ENCODE measurements around the gene GIMAP2. TPM values are rescaled to one million over a fixed set of nuclear protein-coding genes. Genes with fewer than 3 reads are reported as not detected.

GIMAP2 gene
- total RNA-seq, 1 experiment from 2014 or later: not detected

DNA sequence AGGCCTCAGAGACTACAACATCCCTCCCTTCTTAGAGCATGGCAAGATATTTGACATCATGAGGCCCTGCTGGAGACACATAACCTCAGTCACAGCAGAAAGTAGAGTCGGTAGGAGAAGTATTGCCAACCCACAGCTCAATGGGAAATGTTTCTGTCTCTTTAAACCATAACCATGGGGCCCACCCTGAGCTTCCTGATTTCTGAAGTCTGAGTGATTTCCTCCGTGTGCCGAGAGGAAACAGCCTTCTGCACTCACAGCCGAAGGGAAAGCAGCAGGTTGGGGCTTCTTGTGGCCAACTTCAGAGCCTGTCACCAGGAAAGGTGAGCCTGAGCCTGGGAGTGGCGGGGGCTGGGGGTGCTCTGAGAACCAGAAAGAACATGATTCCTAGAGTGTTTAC is 30.9 kb downstream of the GIMAP2 start, which contains the start of gene GIMAP1:
Gene GIMAP1, plus strand, starts transcription at position 246 of the 400 bp plus-strand sequence. CDS start 2,435 bp downstream, outside the sequence.
- H3K4me1 ChIP-seq (ENCODE audit: insufficient read depth, low read length): no peaks in the 10 kb centered on the region
- peaks cover 2% of the 10 kb centered on the region; the same call in 1 of the 2 replicates for H3K27me3 ChIP-seq (ENCODE audit: insufficient read depth, low read length)
- H2BK15ac ChIP-seq (ENCODE audit: low read depth, low read length): no peak within 1 kb of the TSS
- H3K56ac ChIP-seq (ENCODE audit: insufficient read length, low read depth, low read length): no peak within 1 kb of the TSS
- no peak within 1 kb of the TSS for H4K5ac ChIP-seq (ENCODE audit: insufficient read length, low read depth, low read length)
- Mint-ChIP-seq H3K36me3 (ENCODE audit: insufficient read depth in 1 of 3, low read depth in 3 of 3) (no peaks in the 10 kb centered on the region; a peak in 1 of 7 replicates), H3K27ac (no peak within 1 kb of the TSS), H3K4me1 (no peaks in the 10 kb centered on the region), H3K9me3 (peaks cover 15 to 32% of the 10 kb centered on the region in 2 experiments), H3K27me3 (ENCODE audit: low read depth) (peaks cover 91% of the 10 kb centered on the region), H3K4me3 (no peak within 1 kb of the TSS)
- no peaks in the 10 kb centered on the region for H4K20me1 ChIP-seq (ENCODE audit: control insufficient read depth, insufficient read depth, insufficient read length)
- H2BK12ac ChIP-seq (ENCODE audit: insufficient read length, low read depth, low read length): no peak within 1 kb of the TSS
- no peak within 1 kb of the TSS for H3K9ac ChIP-seq (ENCODE audit: extremely low read depth, insufficient read length, low read length)
- H3K14ac ChIP-seq (ENCODE audit: insufficient read depth, low read length): no peak within 1 kb of the TSS
- H3K18ac ChIP-seq (ENCODE audit: insufficient read length, low read depth, low read length): no peak within 1 kb of the TSS
- H3K4me2 ChIP-seq (ENCODE audit: insufficient read depth, insufficient read length, low read length): no peak within 1 kb of the TSS
- TF ChIP-seq, protein P1, sequence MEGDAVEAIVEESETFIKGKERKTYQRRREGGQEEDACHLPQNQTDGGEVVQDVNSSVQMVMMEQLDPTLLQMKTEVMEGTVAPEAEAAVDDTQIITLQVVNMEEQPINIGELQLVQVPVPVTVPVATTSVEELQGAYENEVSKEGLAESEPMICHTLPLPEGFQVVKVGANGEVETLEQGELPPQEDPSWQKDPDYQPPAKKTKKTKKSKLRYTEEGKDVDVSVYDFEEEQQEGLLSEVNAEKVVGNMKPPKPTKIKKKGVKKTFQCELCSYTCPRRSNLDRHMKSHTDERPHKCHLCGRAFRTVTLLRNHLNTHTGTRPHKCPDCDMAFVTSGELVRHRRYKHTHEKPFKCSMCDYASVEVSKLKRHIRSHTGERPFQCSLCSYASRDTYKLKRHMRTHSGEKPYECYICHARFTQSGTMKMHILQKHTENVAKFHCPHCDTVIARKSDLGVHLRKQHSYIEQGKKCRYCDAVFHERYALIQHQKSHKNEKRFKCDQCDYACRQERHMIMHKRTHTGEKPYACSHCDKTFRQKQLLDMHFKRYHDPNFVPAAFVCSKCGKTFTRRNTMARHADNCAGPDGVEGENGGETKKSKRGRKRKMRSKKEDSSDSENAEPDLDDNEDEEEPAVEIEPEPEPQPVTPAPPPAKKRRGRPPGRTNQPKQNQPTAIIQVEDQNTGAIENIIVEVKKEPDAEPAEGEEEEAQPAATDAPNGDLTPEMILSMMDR (conservative IDR thresholded peaks at IDR 0.05): no peak
- no peaks in the 10 kb centered on the region for H3K79me1 ChIP-seq (ENCODE audit: insufficient read depth, low read depth, low read length, poor library complexity, severe bottlenecking)
- H4K8ac ChIP-seq (replicated peaks; ENCODE audit: insufficient read length, low read depth, low read length): no peak within 1 kb of the TSS
- H2AK5ac ChIP-seq (ENCODE audit: insufficient read length, low read length): no peak within 1 kb of the TSS
- no CpG with 5 or more reads among the region's 5 CpGs for WGBS (ENCODE audit: extremely low coverage, insufficient read length, low lambda C conversion rate)
- H2BK120ac ChIP-seq (ENCODE audit: low read depth, low read length, poor library complexity, severe bottlenecking): no peak within 1 kb of the TSS
- H2BK5ac ChIP-seq (ENCODE audit: insufficient read length, low read length): no peak within 1 kb of the TSS
- no peak within 1 kb of the TSS for H3K27ac ChIP-seq (ENCODE audit: insufficient read length, low read depth, low read length)
- no peaks in the 10 kb centered on the region for H3K9me3 ChIP-seq (ENCODE audit: control insufficient read depth, low read depth, low read length)
- H3K4ac ChIP-seq (ENCODE audit: low read depth, low read length): no peak within 1 kb of the TSS
- H4K91ac ChIP-seq (ENCODE audit: insufficient read length, low read depth, low read length): no peak within 1 kb of the TSS
- H3T11ph ChIP-seq (ENCODE audit: low read length): no peak within 1 kb of the TSS
- no peak within 1 kb of the TSS for H2BK20ac ChIP-seq (ENCODE audit: low read depth, low read length, poor library complexity, severe bottlenecking)
- H3K79me2 ChIP-seq (ENCODE audit: insufficient read depth, low read length): no peaks in the 10 kb centered on the region
- H3K23me2 ChIP-seq (ENCODE audit: insufficient read length, low read depth, low read length, poor library complexity, severe bottlenecking): no peaks in the 10 kb centered on the region
- DNase-seq: no peak
- H2AFZ ChIP-seq (ENCODE audit: low read length): no peak within 1 kb of the TSS
- no peak within 1 kb of the TSS for H3K23ac ChIP-seq (ENCODE audit: insufficient read length, low read depth, low read length)
